Left lung (tissue), 10 donors: ENCODE results near the gene MTR. TPM values are rescaled to one million over a fixed set of nuclear protein-coding genes. Genes with fewer than 3 reads are reported as not detected.

ENCODE experiments used
- ATAC-seq: fragments of 200-7000 bp; cut with Tn5 transposase; one replicate; pipeline ENCODE4 v1.9.1; 2020; ENCODE audit warnings: moderate library complexity
- DNase-seq, 4 donors: peaks; one replicate each; pipeline ENCODE4 v3.0.0-alpha.2; 2013 to 2020
- H3K27ac ChIP-seq, 2 donors: fragments of 200-600 bp; sonication (generic) in 1 of 2; one replicate each; pipeline versions ENCODE4 v1.5.0 to v1.8.0; 2020 to 2021
- H3K27me3 ChIP-seq, 2 donors: fragments of 200-600 bp; sonication (generic) in 1 of 2; one replicate each; pipeline versions ENCODE4 v1.5.0 to v1.8.0; 2020 to 2021
- H3K36me3 ChIP-seq, 2 donors: fragments of 200-600 bp; sonication (generic) in 1 of 2; one replicate each; pipeline versions ENCODE4 v1.5.0 to v1.8.0; 2020 to 2021
- H3K4me1 ChIP-seq, 2 donors: fragments of 200-600 bp; one replicate each; pipeline ENCODE4 v1.8.0; 2021
- H3K4me3 ChIP-seq, 2 donors: fragments of 200-600 bp; sonication (generic) in 1 of 2; one replicate each; pipeline versions ENCODE4 v1.5.0 to v1.8.0; 2020 to 2021; ENCODE audit warnings: mild to moderate bottlenecking in 1 of 2
- H3K9me3 ChIP-seq, 2 donors: fragments of 200-600 bp; sonication (generic) in 1 of 2; one replicate each; pipeline versions ENCODE4 v1.5.0 to v1.8.0; 2020 to 2021
- CTCF ChIP-seq, 2 donors: fragments of 200-600 bp; sonication (generic) in 1 of 2; IDR thresholded peaks; one replicate each; pipeline versions ENCODE4 v1.5.0 to v1.8.0; 2021; ENCODE audit warnings: antibody characterized with exemption in 2 of 2
- intact Hi-C, 2 donors: fragments of 100-400 bp; cut with DNase I; formaldehyde crosslinking; loops; one replicate each; pipeline versions ENCODE4 v1.11.2 to v1.14.2; 2022
- polyA plus RNA-seq, 6 donors: library from polyadenylated mRNA; unstranded; fragments of 120-200 nt; gene quantifications; one replicate each; pipeline ENCODE4 v1.2.1, GENCODE V29; 2013; ENCODE audit not compliant: insufficient read length in 6 of 6
- total RNA-seq, 2 donors: library from RNA; stranded (reverse); fragmentation: NEBNext Ultra II Directional; extraction: Animal tissue kit (Norgen Biotek cat#: 25700); gene quantifications; one replicate each; pipeline ENCODE4 v1.2.1, GENCODE V29; 2021
- donor health status: DM: no; HTN: yes; CAD: no.
- donor health status: DM: no; HTN: no; CAD: no.

Gene MTR
- total and polyA plus RNA-seq, 8 donors: 35.9 to 52.2 (median 42.3) TPM

- ATAC-seq (no peak), DNase-seq (no peak)
- no peak overlapping the region for H3K27ac ChIP-seq
- H3K4me3 ChIP-seq: no peak overlapping the region
- intact Hi-C loops: loop anchor here in 1 of 2 donors (10.0 kb wide), 1 partner anchor 94 kb away; no protein-coding TSS in a partner anchor
- no peaks in the 10 kb centered on the region for H3K36me3 ChIP-seq
- no peaks in the 10 kb centered on the region for H3K27me3 ChIP-seq
- H3K4me1 ChIP-seq: no peaks in the 10 kb centered on the region
- H3K9me3 ChIP-seq: no peaks in the 10 kb centered on the region
- TF ChIP-seq CTCF (IDR thresholded peaks at IDR 0.05): no peak
Measured at GRCh38 chr1:236760986-236761385, 34.1 kb upstream of the MTR start.

DNA sequence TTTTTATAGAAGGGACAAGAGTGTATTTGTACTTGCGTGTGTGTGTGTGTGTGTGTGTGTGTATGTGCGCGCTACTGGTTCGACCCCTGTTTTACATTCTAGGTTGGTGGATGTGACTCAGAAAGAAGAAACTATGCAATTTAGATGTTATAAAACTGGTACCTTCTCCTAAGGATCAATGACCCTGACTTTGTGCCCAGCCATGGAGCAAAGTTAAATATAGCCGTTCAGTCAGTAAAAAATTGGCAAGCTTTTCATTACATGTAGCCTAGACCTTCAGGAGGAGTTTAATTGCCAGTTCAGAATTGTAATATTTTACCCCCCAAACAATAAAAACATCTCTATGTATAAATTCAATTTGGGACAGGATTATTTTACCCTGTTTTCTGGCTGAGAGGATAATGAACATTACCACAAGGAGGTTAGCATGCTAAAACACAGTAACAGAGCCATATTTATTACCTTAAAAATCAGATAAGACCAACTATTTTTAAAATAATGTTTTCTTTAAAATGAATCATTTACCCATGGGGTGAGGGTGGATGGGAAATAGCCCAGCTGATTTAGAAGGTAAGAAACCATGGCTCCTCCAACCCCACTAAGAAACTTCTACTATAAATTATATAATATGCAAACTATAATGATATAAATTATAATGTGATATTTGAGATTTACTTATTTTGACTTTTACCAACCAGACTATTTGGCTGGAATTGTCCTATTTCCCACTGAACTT is 33.5 kb upstream of the MTR start:
- no peaks in the 10 kb centered on the region for H3K4me1 ChIP-seq
- no peak for TF ChIP-seq CTCF (IDR thresholded peaks at IDR 0.05)

DNA sequence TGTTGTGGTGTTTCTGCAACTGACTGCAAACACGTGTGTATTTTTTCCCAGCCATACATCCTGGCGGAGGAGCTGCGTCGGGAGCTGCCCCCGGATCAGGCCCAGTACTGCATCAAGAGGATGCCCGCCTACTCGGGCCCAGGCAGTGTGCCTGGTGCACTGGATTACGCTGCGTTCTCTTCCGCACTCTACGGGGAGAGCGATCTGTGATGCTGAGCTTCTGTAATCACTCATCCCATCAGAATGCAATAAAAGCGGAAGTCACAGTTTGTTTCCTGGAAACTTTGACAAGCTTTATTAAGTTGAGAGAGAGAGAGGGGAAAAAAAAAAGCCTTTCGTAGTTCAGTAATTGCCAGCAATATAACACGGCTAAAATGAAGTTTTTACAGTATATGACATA is 32.7 kb upstream of the MTR start:
- no peaks in the 10 kb centered on the region for H3K4me1 ChIP-seq
- H3K27me3 ChIP-seq: no peaks in the 10 kb centered on the region
- H3K9me3 ChIP-seq: no peaks in the 10 kb centered on the region
- no peak overlapping the region for H3K27ac ChIP-seq
- DNase-seq: no peak
- TF ChIP-seq CTCF (IDR thresholded peaks at IDR 0.05): no peak
- no peak overlapping the region for H3K4me3 ChIP-seq
- no peak for ATAC-seq
- intact Hi-C loops: loop anchor here in 1 of 2 donors (10.0 kb wide), 1 partner anchor 92 kb away; no protein-coding TSS in a partner anchor
- no peaks in the 10 kb centered on the region for H3K36me3 ChIP-seq

More for the DNA sequence above, 33.5 kb upstream of the MTR start:
- H3K27ac ChIP-seq: no peak overlapping the region
- ATAC-seq: no peak
- intact Hi-C loops: loop anchor here in 1 of 2 donors (10.0 kb wide), 1 partner anchor 93 kb away; no protein-coding TSS in a partner anchor
- H3K4me3 ChIP-seq: no peak overlapping the region
- no peaks in the 10 kb centered on the region for H3K36me3 ChIP-seq
- H3K27me3 ChIP-seq: no peaks in the 10 kb centered on the region
- no peaks in the 10 kb centered on the region for H3K9me3 ChIP-seq
- no peak for DNase-seq

- Histone ChIP-seq H3K36me3 (no peaks in the 10 kb centered on the region), H3K4me1 (no peaks in the 10 kb centered on the region)
- intact Hi-C loops: loop anchor here in 1 of 2 donors (10.0 kb wide), 1 partner anchor 89 kb away; no protein-coding TSS in a partner anchor
Measured at GRCh38 chr1:236765831-236766230, 29.3 kb upstream of the MTR start.

More at GRCh38 chr1:236765831-236766230, 29.3 kb upstream of the MTR start:
- TF ChIP-seq CTCF (IDR thresholded peaks at IDR 0.05): no peak
- Histone ChIP-seq H3K27me3 (peaks cover 0 to 11% of the 10 kb centered on the region in 2 donors), H3K4me3 (no peak overlapping the region), H3K9me3 (no peaks in the 10 kb centered on the region), H3K27ac (no peak overlapping the region)
- ATAC-seq (no peak), DNase-seq (no peak)
